GM10248 (cell line): Measurements from ENCODE around the gene JADE2.
"Not testable (repeated sequence)": the region's sequence is repeated elsewhere in the genome, so short reads cannot be mapped to it uniquely, and the experiment has no call there.

Experiments
- CTCF ChIA-PET: fragments of 300-600 bp; sonication (Branson Sonifier 250); formaldehyde crosslinking; extraction: SDS; loops from one replicate; lab custom pipeline; 2021; ENCODE audit warnings: antibody characterized with exemption; lab: Yijun Ruan, JAX
- POLR2A ChIA-PET: fragments of 350-650 bp; sonication (Branson Sonifier 250); formaldehyde crosslinking; extraction: SDS; loops from one replicate; lab custom pipeline; 2020; ENCODE audit warnings: antibody characterized with exemption; lab: Yijun Ruan, JAX
- DNase-seq: peaks from one replicate; pipeline ENCODE4 v3.0.0; 2012; ENCODE audit errors: extremely low spot score
- CTCF ChIP-seq: IDR thresholded peaks from 2 replicates; pipeline ENCODE4 v1.5.1; 2012; ENCODE audit warnings: mild to moderate bottlenecking, low read depth; ENCODE audit errors: extremely low read depth, missing control alignments, control extremely low read depth

The JADE2 gene

DNA sequence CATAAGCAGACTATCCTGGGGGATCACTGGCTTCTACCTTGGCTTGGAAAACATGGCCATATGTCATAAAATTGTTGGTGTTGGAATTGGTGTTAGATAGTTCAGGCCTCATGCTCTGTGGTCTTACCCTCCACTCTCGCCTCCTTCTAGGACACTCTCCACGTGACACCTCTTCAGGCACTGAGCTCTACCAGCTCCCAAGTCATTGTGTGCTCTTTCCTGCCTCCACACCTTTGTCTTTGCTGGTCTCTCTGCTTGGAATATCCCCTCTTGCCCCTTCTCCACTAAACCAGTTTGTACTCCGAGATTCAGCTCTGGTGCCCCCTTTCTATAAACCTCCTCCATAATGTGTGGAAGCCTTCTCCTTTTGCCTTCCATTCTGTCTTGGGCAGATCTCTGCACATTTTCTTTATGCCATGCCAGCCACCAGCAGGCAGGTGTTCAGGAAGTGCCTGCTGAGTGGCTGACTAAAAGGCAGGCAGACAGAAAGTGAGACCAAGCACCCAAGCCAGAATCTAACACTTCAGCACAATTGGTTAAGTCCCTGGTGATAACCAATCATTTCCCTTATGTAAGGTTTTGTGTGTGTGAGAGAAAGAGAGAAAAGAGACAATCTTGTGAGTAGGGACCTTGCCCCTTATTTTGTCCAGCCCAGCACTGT lies 69.5 kb downstream of the JADE2 start:
- no peak for TF ChIP-seq CTCF
- peak; percentile 57 for DNase-seq
- ChIA-PET POLR2A (no interaction called here), CTCF (interaction anchor here (0.8 to 4.0 kb wide), 4 partner anchors 8 to 191 kb away, joined by 3 to 23 read pairs (median 3); no protein-coding TSS in a partner anchor)

- ChIA-PET CTCF (interaction anchor here (0.8 to 4.0 kb wide), 5 partner anchors 9 to 192 kb away, joined by 3 to 23 read pairs (median 3); no protein-coding TSS in a partner anchor), POLR2A (interaction anchor here (0.6 kb wide), 1 partner anchor 265 kb away, joined by 3 read pairs; no protein-coding TSS in a partner anchor)
- DNase-seq = no peak
- no peak for TF ChIP-seq CTCF
These were observed 70.0 kb downstream of the JADE2 start for GRCh38 chr5:134595458-134595838.

- ChIA-PET POLR2A (interaction anchor here (0.7 kb wide), 1 partner anchor 533 kb away, joined by 10 read pairs; no protein-coding TSS in a partner anchor), CTCF (interaction anchor here (0.6 to 1.2 kb wide), 2 partner anchors 9 to 13 kb away, joined by 4 to 5 read pairs; no protein-coding TSS in a partner anchor)
- DNase-seq = not testable (repeated sequence)
These were observed 74.3 kb downstream of the JADE2 start for GRCh38 chr5:134599820-134600219.

DNA sequence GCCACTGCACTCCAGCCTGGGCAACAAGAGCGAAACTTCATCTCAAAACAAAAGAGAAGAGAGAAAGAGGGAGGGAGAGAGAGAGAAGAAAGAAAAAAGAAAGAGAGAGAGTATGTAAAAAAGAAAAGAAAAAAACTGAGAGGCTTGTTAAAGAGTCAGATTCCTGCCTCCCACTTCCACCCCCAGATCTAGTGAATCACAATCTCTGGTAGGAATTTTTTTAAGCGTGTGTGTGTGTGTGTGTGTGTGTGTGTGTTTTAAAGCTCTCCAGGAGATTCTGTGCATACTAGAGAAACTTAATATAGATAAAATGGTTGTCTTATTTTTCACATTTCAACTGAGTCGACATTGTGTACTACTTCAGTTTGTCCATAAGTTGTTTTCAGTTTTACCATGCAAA lies 75.1 kb downstream of the JADE2 start:
- TF ChIP-seq CTCF = no peak
- DNase-seq = no peak
- ChIA-PET CTCF (interaction anchor here (1.0 to 1.5 kb wide), 2 partner anchors 9 to 14 kb away, joined by 5 read pairs; no protein-coding TSS in a partner anchor), POLR2A (no interaction called here)

- POLR2A ChIA-PET = no interaction called here
- TF ChIP-seq CTCF = no peak
- no peak for DNase-seq
- CTCF ChIA-PET = interaction anchor here (0.9 to 2.5 kb wide), 3 partner anchors 10 to 192 kb away, joined by 3 to 18 read pairs (median 4); no protein-coding TSS in a partner anchor
These were observed 77.6 kb downstream of the JADE2 start for GRCh38 chr5:134603059-134603458.

DNA sequence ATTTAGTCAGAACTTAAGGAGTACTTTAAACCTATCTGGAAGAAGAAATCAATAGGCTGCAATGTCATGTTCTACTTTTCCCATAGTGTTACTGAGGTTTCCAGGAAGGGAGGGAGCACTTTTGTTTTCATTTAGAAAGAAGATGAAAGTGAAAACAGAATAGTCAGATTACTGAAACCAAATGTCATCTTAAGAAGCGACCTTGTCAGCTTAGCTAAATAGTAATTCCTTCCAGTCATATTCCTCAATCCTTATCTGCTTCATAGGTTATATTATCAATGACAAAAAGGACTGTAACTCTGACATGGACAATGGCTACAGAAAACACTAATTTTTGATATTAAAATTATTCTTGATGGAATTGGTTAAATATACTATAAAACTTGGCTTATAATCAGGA lies 79.4 kb downstream of the JADE2 start:
- TF ChIP-seq CTCF = no peak
- ChIA-PET CTCF (interaction anchor here (1.2 to 2.8 kb wide), 3 partner anchors 17 to 316 kb away, joined by 3 to 16 read pairs (median 4); no protein-coding TSS in a partner anchor), POLR2A (no interaction called here)
- no peak for DNase-seq

DNA sequence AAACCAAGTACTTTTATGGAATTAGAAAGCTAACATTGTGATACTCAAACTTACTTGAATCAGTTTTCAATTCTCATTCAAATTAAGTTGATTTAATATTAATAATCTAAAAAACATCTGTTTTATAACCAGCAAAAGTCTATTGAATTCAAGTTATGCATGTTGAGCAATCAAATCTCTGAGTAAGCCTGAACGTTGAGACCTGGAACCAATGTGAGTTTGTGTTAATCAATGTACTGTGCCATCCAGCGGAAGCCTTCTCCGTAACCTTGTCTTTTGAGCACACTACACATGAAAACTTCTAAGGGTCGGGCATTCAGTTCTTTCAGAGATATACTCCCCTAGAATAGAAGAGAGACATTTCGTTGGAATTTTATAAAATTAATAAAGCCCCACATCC lies 81.3 kb downstream of the JADE2 start:
- CTCF ChIA-PET = interaction anchor here (2.8 kb wide), 1 partner anchor 19 kb away, joined by 16 read pairs; no protein-coding TSS in a partner anchor
- no peak for DNase-seq
- TF ChIP-seq CTCF = no peak
- POLR2A ChIA-PET = no interaction called here
